Body of pancreas (tissue), 4 donors: ENCODE results near the gene CXCL12.

ENCODE experiments used
- CTCF ChIP-seq, 7 experiments: fragments of 450-650 bp in 4 of 7; fragments of 200-600 bp in 3 of 7; sonication (generic) in 3 of 7; IDR thresholded peaks; one replicate each; pipeline ENCODE4 v1.5.1; 2016 to 2019; ENCODE audit warnings: antibody characterized with exemption in 7 of 7
- POLR2A ChIP-seq, 3 donors: fragments of 450-650 bp; IDR thresholded peaks; one replicate each; pipeline ENCODE4 v1.6.1; 2016; ENCODE audit warnings: antibody characterized with exemption in 3 of 3, mild to moderate bottlenecking in 2 of 3

- TF ChIP-seq POLR2A (IDR thresholded peaks at IDR 0.05) (no peak), CTCF (IDR thresholded peaks at IDR 0.05) (no peak)
These were observed 29.3 kb downstream of the CXCL12 start for GRCh38 chr10:44355630-44356029.
